H9 (cell line): ENCODE measurements around the gene ZFP36L1. TPM values are rescaled to one million over a fixed set of nuclear protein-coding genes. Genes with fewer than 3 reads are reported as not detected.

Experiments
- DNase-seq: peaks from one replicate; pipeline ENCODE4 v3.0.0-alpha.2; 2017
- H2AFZ ChIP-seq: one replicate; pipeline ENCODE4 v1.6.1; 2013; ENCODE audit warnings: mild to moderate bottlenecking, low read length, control low read depth, moderate library complexity
- H2AK5ac ChIP-seq: 2 replicates; pipeline ENCODE4 v1.6.1; 2013; ENCODE audit warnings: low read length, control low read depth, mixed read lengths; ENCODE audit not compliant: insufficient read length
- H2BK120ac ChIP-seq: one replicate; pipeline ENCODE4 v1.6.1; 2013; ENCODE audit warnings: low read depth, mild to moderate bottlenecking, low read length, control low read depth, inconsistent platforms; ENCODE audit not compliant: poor library complexity, severe bottlenecking
- H2BK12ac ChIP-seq: 2 replicates; pipeline ENCODE4 v1.6.1; 2013; ENCODE audit warnings: low read length, control low read depth, mixed read lengths, low read depth; ENCODE audit not compliant: insufficient read length
- H2BK15ac ChIP-seq: 2 replicates; pipeline ENCODE4 v1.6.1; 2013; ENCODE audit warnings: low read depth, low read length, control low read depth
- H2BK20ac ChIP-seq: one replicate; pipeline ENCODE4 v1.6.1; 2013; ENCODE audit warnings: low read depth, mild to moderate bottlenecking, low read length, control low read depth, inconsistent platforms; ENCODE audit not compliant: poor library complexity, severe bottlenecking
- H2BK5ac ChIP-seq: 2 replicates; pipeline ENCODE4 v1.6.1; 2013; ENCODE audit warnings: low read length, control low read depth, mixed read lengths; ENCODE audit not compliant: insufficient read length
- H3K14ac ChIP-seq: 2 replicates; pipeline ENCODE4 v1.6.1; 2013; ENCODE audit warnings: low read length, control low read depth; ENCODE audit not compliant: insufficient read depth
- H3K18ac ChIP-seq: 2 replicates; pipeline ENCODE4 v1.6.1; 2013; ENCODE audit warnings: low read depth, mild to moderate bottlenecking, mixed read lengths, low read length, control low read depth; ENCODE audit not compliant: insufficient read length
- H3K23ac ChIP-seq: 2 replicates; pipeline ENCODE4 v1.6.1; 2013; ENCODE audit warnings: low read length, control low read depth, mixed read lengths, low read depth; ENCODE audit not compliant: insufficient read length
- H3K23me2 ChIP-seq: 2 replicates; pipeline ENCODE4 v1.6.1; 2013; ENCODE audit warnings: low read depth, mild to moderate bottlenecking, mixed read lengths, low read length, control low read depth; ENCODE audit not compliant: insufficient read length, poor library complexity, severe bottlenecking
- H3K27ac ChIP-seq: 2 replicates; pipeline ENCODE4 v1.5.1; 2013; ENCODE audit warnings: low read length, control low read depth, mixed read lengths, low read depth; ENCODE audit not compliant: insufficient read length
- H3K27me3 ChIP-seq: 2 replicates; pipeline ENCODE4 v1.6.1; 2013; ENCODE audit warnings: low read length, control low read depth, inconsistent platforms; ENCODE audit not compliant: insufficient read depth
- H3K4ac ChIP-seq: 2 replicates; pipeline ENCODE4 v1.6.1; 2013; ENCODE audit warnings: low read depth, mild to moderate bottlenecking, control low read depth, inconsistent platforms, low read length, moderate library complexity
- H3K4me1 ChIP-seq: 2 replicates; pipeline ENCODE4 v1.6.1; 2013; ENCODE audit warnings: low read length, control low read depth, inconsistent platforms; ENCODE audit not compliant: insufficient read depth
- H3K4me2 ChIP-seq: 2 replicates; pipeline ENCODE4 v1.6.1; 2013; ENCODE audit warnings: low read length, control low read depth, mixed read lengths; ENCODE audit not compliant: insufficient read length, insufficient read depth
- H3K56ac ChIP-seq: 2 replicates; pipeline ENCODE4 v1.6.1; 2013; ENCODE audit warnings: low read depth, mild to moderate bottlenecking, mixed read lengths, low read length, control low read depth; ENCODE audit not compliant: insufficient read length
- H3K79me1 ChIP-seq: 2 replicates; pipeline ENCODE4 v1.6.1; 2013; ENCODE audit warnings: low read depth, mild to moderate bottlenecking, moderate library complexity, low read length, control low read depth, inconsistent platforms; ENCODE audit not compliant: insufficient read depth, poor library complexity, severe bottlenecking
- H3K79me2 ChIP-seq: 2 replicates; pipeline ENCODE4 v1.6.1; 2013; ENCODE audit warnings: low read length, control low read depth, inconsistent platforms; ENCODE audit not compliant: insufficient read depth
- H3K9ac ChIP-seq: 2 replicates; pipeline ENCODE4 v1.6.1; 2013; ENCODE audit warnings: low read length, control low read depth, mixed read lengths; ENCODE audit not compliant: insufficient read length; ENCODE audit errors: extremely low read depth
- H3K9me3 ChIP-seq: one replicate; pipeline ENCODE4 v1.6.1; 2013; ENCODE audit warnings: low read depth, low read length, inconsistent platforms; ENCODE audit not compliant: control insufficient read depth
- H3T11ph ChIP-seq: one replicate; pipeline ENCODE4 v1.6.1; 2013; ENCODE audit warnings: mild to moderate bottlenecking, low read length, control low read depth, inconsistent platforms
- H4K20me1 ChIP-seq: one replicate; pipeline ENCODE4 v1.6.1; 2013; ENCODE audit not compliant: control insufficient read depth, insufficient read length, insufficient read depth
- H4K5ac ChIP-seq: 2 replicates; pipeline ENCODE4 v1.6.1; 2013; ENCODE audit warnings: low read depth, mild to moderate bottlenecking, mixed read lengths, low read length, control low read depth; ENCODE audit not compliant: insufficient read length
- H4K8ac ChIP-seq: replicated peaks from 2 replicates; pipeline ENCODE4 v1.6.1; 2013; ENCODE audit warnings: low read length, control low read depth, mixed read lengths, low read depth; ENCODE audit not compliant: insufficient read length
- H4K91ac ChIP-seq: 2 replicates; pipeline ENCODE4 v1.6.1; 2013; ENCODE audit warnings: low read depth, mild to moderate bottlenecking, moderate library complexity, mixed read lengths, low read length, control low read depth; ENCODE audit not compliant: insufficient read length
- H3K27ac Mint-ChIP-seq, 3 experiments: 2 replicates in 2 of 3; 3 replicates in 1 of 3; pipeline ENCODE4 v1.8.0; 2020 to 2021; ENCODE audit warnings: mixed read lengths in 3 of 3, mild to moderate bottlenecking in 1 of 3, moderate library complexity in 1 of 3
- H3K27me3 Mint-ChIP-seq: 2 replicates; pipeline ENCODE4 v1.8.0; 2021; ENCODE audit warnings: low read depth, mild to moderate bottlenecking, moderate library complexity, mixed read lengths
- H3K36me3 Mint-ChIP-seq, 3 experiments: 2 replicates in 2 of 3; 3 replicates in 1 of 3; pipeline ENCODE4 v1.8.0; 2020 to 2021; ENCODE audit warnings: low read depth in 3 of 3, mixed read lengths in 3 of 3; ENCODE audit not compliant: insufficient read depth in 1 of 3
- H3K4me1 Mint-ChIP-seq, 2 experiments: 2 replicates each; pipeline ENCODE4 v1.8.0; 2020; ENCODE audit warnings: mixed read lengths in 2 of 2
- H3K4me3 Mint-ChIP-seq, 2 experiments: 2 replicates in 1 of 2; 3 replicates in 1 of 2; pipeline ENCODE4 v1.8.0; 2020 to 2021; ENCODE audit warnings: mild to moderate bottlenecking in 2 of 2, mixed read lengths in 2 of 2, moderate library complexity in 1 of 2
- H3K9me3 Mint-ChIP-seq, 2 experiments: 2 replicates in 1 of 2; 3 replicates in 1 of 2; pipeline ENCODE4 v1.8.0; 2020; ENCODE audit warnings: mild to moderate bottlenecking in 2 of 2, mixed read lengths in 2 of 2, moderate library complexity in 1 of 2
- CTCF ChIP-seq: fragments of 200-600 bp; sonication (generic); conservative IDR thresholded peaks from 3 replicates; pipeline ENCODE4 v1.8.0; 2021; ENCODE audit warnings: antibody characterized with exemption, mild to moderate bottlenecking
- WGBS: extraction: QIAGEN DNeasy Blood & Tissue Kit; methylation state at CpG from one replicate; pipeline ENCODE4 v1.1.7; 2013; ENCODE audit warnings: missing lambda C conversion rate, low lambda C conversion rate, mixed read lengths; ENCODE audit not compliant: insufficient read length; ENCODE audit errors: extremely low coverage; 5-methylcytosine and 5-hydroxymethylcytosine counted together
- total RNA-seq: library from RNA; stranded (reverse); gene quantifications from 2 replicates; pipeline ENCODE4 v1.2.1, GENCODE V29; 2021

ZFP36L1 gene
- total RNA-seq, 1 experiment from 2014 or later = 109 TPM

- no peaks in the 10 kb centered on the region for H3K27me3 ChIP-seq
- H3K23ac ChIP-seq = no peak overlapping the region
- H4K20me1 ChIP-seq = no peaks in the 10 kb centered on the region
- H4K91ac ChIP-seq = no peak overlapping the region
- no CpG with 5 or more reads among the region's 5 CpGs for WGBS
- H3K14ac ChIP-seq = no peak overlapping the region; the same call in 1 of the 2 replicates
- no peak overlapping the region for H3K18ac ChIP-seq
- H4K5ac ChIP-seq = no peak overlapping the region
- H2BK15ac ChIP-seq = no peak overlapping the region
- 0 out of 7 replicates have a peak, but pooled peaks cover 0 to 1% (median 0%) of the 10 kb centered on the region in 3 experiments for H3K36me3 Mint-ChIP-seq
- H3K79me1 ChIP-seq = no peaks in the 10 kb centered on the region
- no peak overlapping the region for H2AK5ac ChIP-seq
- no peak overlapping the region for H3K4me2 ChIP-seq
- H3K4me3 Mint-ChIP-seq = no peak overlapping the region
- H3K9me3 Mint-ChIP-seq = peaks cover 0 to 3% of the 10 kb centered on the region in 2 experiments; a peak in 1 of 5 replicates
- no peak overlapping the region for H2BK5ac ChIP-seq
- no peak overlapping the region for H3T11ph ChIP-seq
- H4K8ac ChIP-seq = no peak overlapping the region
- no peak overlapping the region for H2BK12ac ChIP-seq
- no peak overlapping the region for H3K27ac Mint-ChIP-seq
- no peak overlapping the region for H3K9ac ChIP-seq
- peaks cover 13% of the 10 kb centered on the region for H3K27me3 Mint-ChIP-seq
- no peak overlapping the region for H3K56ac ChIP-seq
- H2BK20ac ChIP-seq = no peak overlapping the region
- H3K27ac ChIP-seq = no peak overlapping the region
- H3K9me3 ChIP-seq = no peaks in the 10 kb centered on the region
- no peak overlapping the region for H2AFZ ChIP-seq
- DNase-seq = no peak
- H3K4ac ChIP-seq = no peak overlapping the region
- H2BK120ac ChIP-seq = no peak overlapping the region
- H3K79me2 ChIP-seq = no peaks in the 10 kb centered on the region
- TF ChIP-seq CTCF = no peak
- no peaks in the 10 kb centered on the region for H3K23me2 ChIP-seq
- H3K4me1 Mint-ChIP-seq = peaks cover 57 to 58% of the 10 kb centered on the region in 2 experiments
- H3K4me1 ChIP-seq = peaks cover 15% of the 10 kb centered on the region
These were observed 20.5 kb upstream of the ZFP36L1 start for GRCh38 chr14:68813318-68813838.
